Hepatocyte (in vitro differentiated cells): ENCODE measurements around the gene PSD. TPM values are rescaled to one million over a fixed set of nuclear protein-coding genes. Genes with fewer than 3 reads are reported as not detected.

Source experiments
- DNase-seq: peaks from one replicate; pipeline ENCODE4 v3.0.0-alpha.2; 2016; ENCODE audit warnings: low spot score
- H2AFZ ChIP-seq: fragments of 200-600 bp; sonication (generic); 2 replicates; pipeline ENCODE4 v1.6.0; 2016; ENCODE audit warnings: antibody characterized with exemption, mild to moderate bottlenecking
- H3K27ac ChIP-seq: fragments of 200-600 bp; sonication (generic); 2 replicates; pipeline ENCODE4 v1.5.1; 2016; ENCODE audit warnings: mild to moderate bottlenecking
- H3K27me3 ChIP-seq: fragments of 200-600 bp; sonication (generic); 2 replicates; pipeline ENCODE4 v1.6.1; 2016
- H3K36me3 ChIP-seq: fragments of 200-600 bp; sonication (generic); replicated peaks from 2 replicates; pipeline ENCODE4 v1.5.1; 2016; ENCODE audit warnings: low read depth; ENCODE audit not compliant: insufficient read depth
- H3K4me1 ChIP-seq: fragments of 200-600 bp; sonication (generic); 2 replicates; pipeline ENCODE4 v1.5.1; 2016; ENCODE audit warnings: mild to moderate bottlenecking, moderate library complexity; ENCODE audit not compliant: insufficient read depth
- H3K4me2 ChIP-seq: fragments of 200-600 bp; sonication (generic); 2 replicates; pipeline ENCODE4 v1.6.0; 2016
- H3K4me3 ChIP-seq: fragments of 200-600 bp; sonication (generic); 2 replicates; pipeline ENCODE4 v1.5.1; 2016; ENCODE audit warnings: mild to moderate bottlenecking
- H3K79me2 ChIP-seq: fragments of 200-600 bp; sonication (generic); 2 replicates; pipeline ENCODE4 v1.6.0; 2017; ENCODE audit warnings: mild to moderate bottlenecking
- H3K9me2 ChIP-seq: fragments of 200-600 bp; sonication (generic); replicated peaks from 2 replicates; pipeline ENCODE4 v1.6.0; 2017; ENCODE audit warnings: mild to moderate bottlenecking; ENCODE audit not compliant: insufficient read depth
- H3K9me3 ChIP-seq: fragments of 200-600 bp; sonication (generic); 2 replicates; pipeline ENCODE4 v1.5.1; 2016; ENCODE audit warnings: low read depth, mild to moderate bottlenecking
- H4K20me1 ChIP-seq: fragments of 200-600 bp; sonication (generic); 2 replicates; pipeline ENCODE4 v1.6.0; 2016; ENCODE audit warnings: mild to moderate bottlenecking; ENCODE audit not compliant: insufficient read depth, poor library complexity, severe bottlenecking
- EZH2 ChIP-seq: fragments of 200-600 bp; sonication (generic); IDR thresholded peaks from 2 replicates; pipeline ENCODE4 v1.6.1; 2016; ENCODE audit warnings: antibody characterized with exemption, mild to moderate bottlenecking, borderline replicate concordance
- EZH2phosphoT487 ChIP-seq: fragments of 200-600 bp; sonication (generic); IDR thresholded peaks from one replicate; pipeline ENCODE4 v1.6.1; 2018; ENCODE audit warnings: antibody characterized with exemption, mild to moderate bottlenecking, low read depth, moderate library complexity; ENCODE audit not compliant: unreplicated experiment, severe bottlenecking
- WGBS: methylation state at CpG from one replicate; pipeline ENCODE4 v1.1.6; 2016; ENCODE audit warnings: low lambda C conversion rate; ENCODE audit errors: missing lambda C conversion rate; 5-methylcytosine and 5-hydroxymethylcytosine counted together
- polyA plus RNA-seq: library from polyadenylated mRNA; unstranded; fragments of >200 nt; fragmentation: Nextera tagmentation; extraction: Ambion mirVana; gene quantifications from 2 replicates; pipeline ENCODE4 v1.2.1, GENCODE V29; 2016
- total RNA-seq: library from RNA; depleted of rRNA; stranded (reverse); fragments of >200 nt; gene quantifications from 2 replicates; pipeline ENCODE4 v1.2.3, GENCODE V29; 2014
- TF ChIP-seq, protein P1 (sequence below): fragments of 200-600 bp; sonication (generic); IDR thresholded peaks from 2 replicates; pipeline ENCODE4 v1.5.1; 2016; ENCODE audit warnings: antibody characterized with exemption, mild to moderate bottlenecking; ENCODE audit not compliant: poor library complexity

PSD gene
- total and polyA plus RNA-seq, 2 experiments from 2014 or later: 13.1 to 20.1 TPM

DNA sequence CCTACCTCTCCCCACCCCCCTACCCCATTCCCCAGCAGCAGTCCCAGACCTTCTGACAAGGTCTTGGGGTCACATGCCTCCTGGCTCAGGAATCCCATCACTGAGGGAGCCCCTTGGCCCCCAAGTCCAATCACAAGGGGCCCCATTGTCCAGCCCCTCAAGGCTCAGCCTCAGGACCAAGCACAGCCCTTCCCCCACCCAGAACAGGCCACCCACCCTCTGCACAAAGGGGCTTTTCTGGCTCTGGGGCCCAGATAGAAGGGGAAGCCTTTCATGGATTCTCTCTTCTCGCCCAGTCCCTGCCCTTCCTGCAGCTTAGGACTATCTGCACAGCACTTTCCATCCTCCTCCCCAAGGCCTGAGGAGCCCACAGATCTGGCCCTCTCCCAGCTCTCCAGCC is 6.9 kb upstream of the PSD start:
- Histone ChIP-seq H3K36me3 (no peaks in the 10 kb centered on the region), H3K79me2 (peaks cover 24% of the 10 kb centered on the region), H2AFZ (no peak overlapping the region), H3K27ac (no peak overlapping the region), H3K27me3 (no peaks in the 10 kb centered on the region), H3K9me2 (no peaks in the 10 kb centered on the region), H3K4me3 (no peak overlapping the region), H3K9me3 (no peaks in the 10 kb centered on the region), H4K20me1 (peaks cover 5% of the 10 kb centered on the region), H3K4me2 (no peak overlapping the region), H3K4me1 (peaks cover 11% of the 10 kb centered on the region)
- WGBS: 79% methylated on average over 1 of the region's 1 CpG
- TF ChIP-seq, protein P1, sequence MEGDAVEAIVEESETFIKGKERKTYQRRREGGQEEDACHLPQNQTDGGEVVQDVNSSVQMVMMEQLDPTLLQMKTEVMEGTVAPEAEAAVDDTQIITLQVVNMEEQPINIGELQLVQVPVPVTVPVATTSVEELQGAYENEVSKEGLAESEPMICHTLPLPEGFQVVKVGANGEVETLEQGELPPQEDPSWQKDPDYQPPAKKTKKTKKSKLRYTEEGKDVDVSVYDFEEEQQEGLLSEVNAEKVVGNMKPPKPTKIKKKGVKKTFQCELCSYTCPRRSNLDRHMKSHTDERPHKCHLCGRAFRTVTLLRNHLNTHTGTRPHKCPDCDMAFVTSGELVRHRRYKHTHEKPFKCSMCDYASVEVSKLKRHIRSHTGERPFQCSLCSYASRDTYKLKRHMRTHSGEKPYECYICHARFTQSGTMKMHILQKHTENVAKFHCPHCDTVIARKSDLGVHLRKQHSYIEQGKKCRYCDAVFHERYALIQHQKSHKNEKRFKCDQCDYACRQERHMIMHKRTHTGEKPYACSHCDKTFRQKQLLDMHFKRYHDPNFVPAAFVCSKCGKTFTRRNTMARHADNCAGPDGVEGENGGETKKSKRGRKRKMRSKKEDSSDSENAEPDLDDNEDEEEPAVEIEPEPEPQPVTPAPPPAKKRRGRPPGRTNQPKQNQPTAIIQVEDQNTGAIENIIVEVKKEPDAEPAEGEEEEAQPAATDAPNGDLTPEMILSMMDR: no peak
- TF ChIP-seq EZH2phosphoT487 (no peak), EZH2 (no peak)
- DNase-seq: no peak

- no peak for DNase-seq
- WGBS: 91% methylated on average over 6 of the region's 6 CpGs
- H3K9me2 ChIP-seq: no peaks in the 10 kb centered on the region
These were observed 6.3 kb upstream of the PSD start for GRCh38 chr10:102424916-102425315.

GRCh38 chr10:102424145-102424544 is 5.6 kb upstream of the PSD start:
- Histone ChIP-seq H4K20me1 (peaks cover 5% of the 10 kb centered on the region), H3K36me3 (no peaks in the 10 kb centered on the region), H3K4me3 (no peak overlapping the region), H3K27ac (no peak overlapping the region), H3K4me1 (peaks cover 23% of the 10 kb centered on the region), H3K9me2 (no peaks in the 10 kb centered on the region), H3K4me2 (no peak overlapping the region), H3K27me3 (peaks cover under 1% of the 10 kb centered on the region), H3K9me3 (no peaks in the 10 kb centered on the region), H3K79me2 (peaks cover 21% of the 10 kb centered on the region), H2AFZ (no peak overlapping the region)
- no peak for TF ChIP-seq EZH2
- no peak for TF ChIP-seq EZH2phosphoT487
- TF ChIP-seq, protein P1: no peak
- WGBS: 96% methylated on average over 9 of the region's 9 CpGs
- DNase-seq: no peak

More at GRCh38 chr10:102424916-102425315, 6.3 kb upstream of the PSD start:
- peaks cover 5% of the 10 kb centered on the region for H4K20me1 ChIP-seq
- no peak overlapping the region for H3K4me2 ChIP-seq
- H3K4me1 ChIP-seq: peaks cover 15% of the 10 kb centered on the region
- H3K27me3 ChIP-seq: no peaks in the 10 kb centered on the region
- H3K27ac ChIP-seq: no peak overlapping the region
- H3K79me2 ChIP-seq: peaks cover 21% of the 10 kb centered on the region
- no peaks in the 10 kb centered on the region for H3K9me3 ChIP-seq
- no peak overlapping the region for H2AFZ ChIP-seq
- no peak overlapping the region for H3K4me3 ChIP-seq
- no peaks in the 10 kb centered on the region for H3K36me3 ChIP-seq
- TF ChIP-seq EZH2: no peak
- TF ChIP-seq, protein P1: no peak
- no peak for TF ChIP-seq EZH2phosphoT487
